Sigmoid colon (tissue), 7 donors: ENCODE data around the gene SLC6A11. TPM values are rescaled to one million over a fixed set of nuclear protein-coding genes. Genes with fewer than 3 reads are reported as not detected.

Source experiments
- DNase-seq: peaks from one replicate; pipeline ENCODE4 v3.0.0-alpha.2; 2019
- H3K27ac ChIP-seq, 4 donors: fragments of 200-600 bp; sonication (generic); one replicate each; pipeline ENCODE4 v1.5.1; 2016 to 2019; ENCODE audit warnings: mild to moderate bottlenecking in 1 of 4
- H3K27me3 ChIP-seq, 3 donors: fragments of 200-600 bp; sonication (generic); one replicate each; pipeline ENCODE4 v1.5.1; 2019; ENCODE audit warnings: mild to moderate bottlenecking in 1 of 3
- H3K36me3 ChIP-seq, 4 donors: fragments of 200-600 bp; sonication (generic); one replicate each; pipeline ENCODE4 v1.5.1; 2016 to 2019
- H3K4me1 ChIP-seq, 4 donors: fragments of 200-600 bp; sonication (generic); one replicate each; pipeline ENCODE4 v1.5.1; 2017 to 2019
- H3K4me3 ChIP-seq, 4 donors: fragments of 200-600 bp; sonication (generic); one replicate each; pipeline ENCODE4 v1.5.1; 2017 to 2019; ENCODE audit warnings: mild to moderate bottlenecking in 2 of 4, moderate library complexity in 1 of 4
- H3K9me3 ChIP-seq, 4 donors: fragments of 200-600 bp in 3 of 4; sonication (generic) in 3 of 4; one replicate each; pipeline versions ENCODE4 v1.5.1 to v1.6.1; 2013 to 2019
- CTCF ChIP-seq, 4 experiments: fragments of 450-650 bp in 3 of 4; fragments of 200-600 bp in 1 of 4; IDR thresholded peaks; one replicate each; pipeline ENCODE4 v1.5.1; 2016 to 2019; ENCODE audit warnings: antibody characterized with exemption in 4 of 4, mild to moderate bottlenecking in 3 of 4, moderate library complexity in 2 of 4
- EP300 ChIP-seq, 4 donors: sonication (generic); formaldehyde crosslinking; IDR thresholded peaks; one replicate each; pipeline ENCODE4 v1.6.1; 2017; ENCODE audit warnings: antibody characterized with exemption in 4 of 4
- POLR2A ChIP-seq, 2 donors: fragments of 450-650 bp; IDR thresholded peaks; one replicate each; pipeline ENCODE4 v1.6.1; 2016; ENCODE audit warnings: antibody characterized with exemption in 2 of 2, mild to moderate bottlenecking in 2 of 2, moderate library complexity in 2 of 2
- POLR2AphosphoS5 ChIP-seq, 4 donors: sonication (generic); formaldehyde crosslinking; IDR thresholded peaks; one replicate each; pipeline ENCODE4 v1.6.1; 2017; ENCODE audit warnings: antibody characterized with exemption in 4 of 4
- WGBS, 2 donors: extraction: QIAGEN DNeasy Blood & Tissue Kit; methylation state at CpG; one replicate each; pipeline ENCODE4 v1.1.7; 2013; 5-methylcytosine and 5-hydroxymethylcytosine counted together
- intact Hi-C: fragments of 100-400 bp; cut with DNase I; formaldehyde crosslinking; loops from one replicate; pipeline ENCODE4 v1.15.1; 2023
- polyA plus RNA-seq, 3 donors: library from polyadenylated mRNA; stranded (reverse); fragments of 200-250 nt; gene quantifications; one replicate each; pipeline ENCODE4 v1.2.3, GENCODE V29; 2013
- total RNA-seq, 4 donors: library from RNA; depleted of rRNA; stranded (reverse); fragments of >200 nt; gene quantifications; one replicate each; pipeline ENCODE4 v1.1.0, GENCODE V29; 2016
- donor health status: healthy with polysubstance abuse.
- donor health status: Bipolar disorder and iron deficiency.
- donor health status: healthy.

SLC6A11 gene
- total and polyA plus RNA-seq, 7 donors: 0.03 to 0.14 TPM; not detected in 5

- 57 to 61% methylated on average over 6 of the region's 6 CpGs for WGBS, 2 donors
- H3K36me3 ChIP-seq: no peaks in the 10 kb centered on the region
- H3K27me3 ChIP-seq: peaks cover 0 to 3% (median 0%) of the 10 kb centered on the region in 3 donors
- no peak overlapping the region for H3K27ac ChIP-seq
- intact Hi-C loops: no loop called here
- no peak for DNase-seq
- no peaks in the 10 kb centered on the region for H3K9me3 ChIP-seq
- H3K4me1 ChIP-seq: no peaks in the 10 kb centered on the region
- TF ChIP-seq POLR2A (IDR thresholded peaks at IDR 0.05) (no peak), POLR2AphosphoS5 (IDR thresholded peaks at IDR 0.05) (no peak), CTCF (IDR thresholded peaks at IDR 0.05) (no peak), EP300 (IDR thresholded peaks at IDR 0.05) (no peak)
- H3K4me3 ChIP-seq: no peak overlapping the region
These were observed 29.2 kb downstream of the SLC6A11 start for GRCh38 chr3:10845001-10845761.

GRCh38 chr3:10845839-10846656 lies 30.0 kb downstream of the SLC6A11 start:
- intact Hi-C loops: no loop called here
- WGBS, 2 donors: 64 to 80% methylated on average over 5 of the region's 5 CpGs
- TF ChIP-seq EP300 (IDR thresholded peaks at IDR 0.05): no peak
- no peak for TF ChIP-seq CTCF (IDR thresholded peaks at IDR 0.05)
- TF ChIP-seq POLR2AphosphoS5 (IDR thresholded peaks at IDR 0.05): no peak
- no peak for TF ChIP-seq POLR2A (IDR thresholded peaks at IDR 0.05)

GRCh38 chr3:10846657-10846975 lies 30.6 kb downstream of the SLC6A11 start:
- 81 to 87% methylated on average over 4 of the region's 4 CpGs for WGBS, 2 donors
- H3K27me3 ChIP-seq: peaks cover 0 to 3% (median 0%) of the 10 kb centered on the region in 3 donors
- no peak overlapping the region for H3K4me3 ChIP-seq
- intact Hi-C loops: no loop called here
- H3K4me1 ChIP-seq: no peaks in the 10 kb centered on the region
- TF ChIP-seq CTCF (IDR thresholded peaks at IDR 0.05) (no peak), POLR2A (IDR thresholded peaks at IDR 0.05) (no peak), POLR2AphosphoS5 (IDR thresholded peaks at IDR 0.05) (no peak), EP300 (IDR thresholded peaks at IDR 0.05) (no peak)
- no peak for DNase-seq
- H3K27ac ChIP-seq: no peak overlapping the region
- no peaks in the 10 kb centered on the region for H3K36me3 ChIP-seq
- no peaks in the 10 kb centered on the region for H3K9me3 ChIP-seq

More at GRCh38 chr3:10845839-10846656, 30.0 kb downstream of the SLC6A11 start:
- Histone ChIP-seq H3K27ac (no peak overlapping the region), H3K36me3 (no peaks in the 10 kb centered on the region), H3K4me3 (no peak overlapping the region), H3K9me3 (no peaks in the 10 kb centered on the region), H3K4me1 (no peaks in the 10 kb centered on the region), H3K27me3 (peaks cover 0 to 3% (median 0%) of the 10 kb centered on the region in 3 donors)
- DNase-seq: no peak

GRCh38 chr3:10848261-10848660 lies 32.2 kb downstream of the SLC6A11 start:
- Histone ChIP-seq H3K4me1 (no peaks in the 10 kb centered on the region), H3K27ac (no peak overlapping the region), H3K27me3 (peaks cover 0 to 3% (median 0%) of the 10 kb centered on the region in 3 donors), H3K9me3 (no peaks in the 10 kb centered on the region), H3K36me3 (no peaks in the 10 kb centered on the region), H3K4me3 (no peak overlapping the region)
- DNase-seq: no peak
- no peak for TF ChIP-seq POLR2AphosphoS5 (IDR thresholded peaks at IDR 0.05)
- TF ChIP-seq EP300 (IDR thresholded peaks at IDR 0.05): no peak
- intact Hi-C loops: no loop called here
- WGBS, 2 donors: 83 to 88% methylated on average over 3 of the region's 3 CpGs

GRCh38 chr3:10852066-10852808 lies 36.2 kb downstream of the SLC6A11 start:
- H3K4me3 ChIP-seq: no peak overlapping the region
- TF ChIP-seq POLR2A (IDR thresholded peaks at IDR 0.05): no peak
- TF ChIP-seq EP300 (IDR thresholded peaks at IDR 0.05): no peak
- no peak for TF ChIP-seq POLR2AphosphoS5 (IDR thresholded peaks at IDR 0.05)
- no peaks in the 10 kb centered on the region for H3K4me1 ChIP-seq
- 77 to 81% methylated on average over 17 of the region's 17 CpGs for WGBS, 2 donors
- H3K27me3 ChIP-seq: peaks cover 0 to 4% (median 0%) of the 10 kb centered on the region in 3 donors
- no peak for DNase-seq
- no peaks in the 10 kb centered on the region for H3K9me3 ChIP-seq
- intact Hi-C loops: no loop called here
- H3K27ac ChIP-seq: no peak overlapping the region
- no peaks in the 10 kb centered on the region for H3K36me3 ChIP-seq
